Naive thymus-derived CD4-positive, alpha-beta T cell (primary cell): ENCODE data around the gene SOHLH2. TPM values are rescaled to one million over a fixed set of nuclear protein-coding genes. Genes with fewer than 3 reads are reported as not detected.

ENCODE experiments used
- ATAC-seq: fragments of 150-1000 bp; cut with Tn5 transposase; 2 replicates; pipeline ENCODE4 v1.10.0; 2021; ENCODE audit warnings: mild to moderate bottlenecking, moderate library complexity
- CTCF ChIA-PET: fragments of 350-600 bp; sonication (Branson Sonifier 250); formaldehyde crosslinking; loops from one replicate; lab custom pipeline; 2021; ENCODE audit warnings: antibody characterized with exemption; lab: Charles Lee
- POLR2A ChIA-PET: fragments of 350-600 bp; sonication (Branson Sonifier 250); formaldehyde crosslinking; loops from one replicate; lab custom pipeline; 2021; ENCODE audit warnings: antibody characterized with exemption, inconsistent platforms; lab: Charles Lee
- DNase-seq, 9 donors: peaks; one replicate each; pipeline versions ENCODE4 v3.0.0 to v3.0.0-alpha.2; 2020 to 2022; ENCODE audit warnings: mixed read lengths in 1 of 9
- H3K27ac ChIP-seq: one replicate; pipeline ENCODE4 v1.7.0; 2013; ENCODE audit warnings: mild to moderate bottlenecking, low read depth, low read length, moderate library complexity
- H3K27me3 ChIP-seq, 2 donors: one replicate each; pipeline ENCODE4 v1.7.0; 2013; ENCODE audit warnings: low read length in 2 of 2, mild to moderate bottlenecking in 2 of 2, moderate library complexity in 2 of 2; ENCODE audit not compliant: control insufficient read depth in 2 of 2, insufficient read depth in 2 of 2
- H3K36me3 ChIP-seq, 3 experiments: 1 replicate in 2 of 3; 2 replicates in 1 of 3; pipeline ENCODE4 v1.7.0; 2013; ENCODE audit warnings: low read length in 3 of 3, mild to moderate bottlenecking in 3 of 3, moderate library complexity in 1 of 3; ENCODE audit not compliant: insufficient read depth in 3 of 3, control insufficient read depth in 2 of 3
- H3K4me1 ChIP-seq, 2 donors: one replicate each; pipeline ENCODE4 v1.7.0; 2013; ENCODE audit warnings: low read length in 2 of 2, mild to moderate bottlenecking in 2 of 2, moderate library complexity in 1 of 2; ENCODE audit not compliant: control insufficient read depth in 2 of 2, insufficient read depth in 2 of 2
- H3K4me3 ChIP-seq: 2 replicates; pipeline ENCODE4 v1.7.0; 2013; ENCODE audit warnings: mild to moderate bottlenecking, low read length
- H3K9me3 ChIP-seq, 3 experiments: 1 replicate in 2 of 3; 2 replicates in 1 of 3; pipeline ENCODE4 v1.7.0; 2013; ENCODE audit warnings: low read length in 3 of 3; ENCODE audit not compliant: control insufficient read depth in 2 of 3
- H3K27ac Mint-ChIP-seq, 9 donors: one replicate each; pipeline ENCODE4 v1.8.0; 2020 to 2022; ENCODE audit warnings: mixed read lengths in 9 of 9, mild to moderate bottlenecking in 8 of 9, moderate library complexity in 5 of 9, inconsistent platforms in 2 of 9
- H3K27me3 Mint-ChIP-seq, 5 donors: one replicate each; pipeline ENCODE4 v1.8.0; 2021 to 2022; ENCODE audit warnings: mixed read lengths in 5 of 5, mild to moderate bottlenecking in 1 of 5
- H3K36me3 Mint-ChIP-seq, 5 donors: one replicate each; pipeline ENCODE4 v1.8.0; 2020 to 2022; ENCODE audit warnings: mixed read lengths in 5 of 5, mild to moderate bottlenecking in 3 of 5, inconsistent platforms in 1 of 5
- H3K4me1 Mint-ChIP-seq, 7 donors: one replicate each; pipeline ENCODE4 v1.8.0; 2020 to 2022; ENCODE audit warnings: mixed read lengths in 7 of 7, mild to moderate bottlenecking in 3 of 7, inconsistent platforms in 1 of 7
- H3K4me3 Mint-ChIP-seq, 10 donors: one replicate each; pipeline ENCODE4 v1.8.0; 2020 to 2022; ENCODE audit warnings: mild to moderate bottlenecking in 10 of 10, mixed read lengths in 10 of 10, moderate library complexity in 6 of 10, inconsistent platforms in 2 of 10
- H3K9me3 Mint-ChIP-seq, 11 donors: one replicate each; pipeline ENCODE4 v1.8.0; 2020 to 2022; ENCODE audit warnings: mixed read lengths in 11 of 11, mild to moderate bottlenecking in 4 of 11, inconsistent platforms in 1 of 11, moderate library complexity in 1 of 11
- intact Hi-C, 2 donors: fragments of 100-400 bp; cut with micrococcal nuclease; formaldehyde crosslinking; loops; one replicate each; pipeline ENCODE4 v1.15.1; 2023
- polyA plus RNA-seq, 2 donors: library from polyadenylated mRNA; unstranded; fragments of 300-500 nt; fragmentation: Illumina TruSeq; gene quantifications; one replicate each; pipeline ENCODE4 v1.2.3, GENCODE V29; 2021
- total RNA-seq, 6 experiments: library from RNA in 5 of 6; stranded (reverse) in 5 of 6; gene quantifications; 1 replicate in 5 of 6; 2 replicates in 1 of 6; pipeline ENCODE4 v1.2.3 and lab custom pipeline; 2021 to 2026

The SOHLH2 gene
- total RNA-seq (not detected), polyA plus RNA-seq (not detected), total RNA-seq (lab: John Stamatoyannopoulos, UW) (not detected)

- Mint-ChIP-seq H3K9me3 (peaks cover 0 to 10% (median 3%) of the 10 kb centered on the region in 11 donors), H3K27me3 (peaks cover 0 to 21% (median 10%) of the 10 kb centered on the region in 5 donors), H3K27ac (no peak within 1 kb of the TSS), H3K4me3 (no peak within 1 kb of the TSS), H3K36me3 (peaks cover 0 to 6% (median 0%) of the 10 kb centered on the region in 5 donors), H3K4me1 (no peaks in the 10 kb centered on the region)
- DNase-seq (no peak), ATAC-seq (no peak)
- H3K4me3 ChIP-seq = no peak within 1 kb of the TSS
- ChIA-PET CTCF (no interaction called here), POLR2A (no interaction called here)
- H3K9me3 ChIP-seq = no peaks in the 10 kb centered on the region
- H3K27me3 ChIP-seq = no peaks in the 10 kb centered on the region
- no peaks in the 10 kb centered on the region for H3K4me1 ChIP-seq
- no peak within 1 kb of the TSS for H3K27ac ChIP-seq
- H3K36me3 ChIP-seq = no peaks in the 10 kb centered on the region
- intact Hi-C loops = no loop called here
Observed at GRCh38 chr13:36214163-36214921, at the start of gene SOHLH2. TSS of gene SOHLH2 (minus strand) at chr13:36214556. CDS start at chr13:36214526, 30 bp downstream.

- H3K4me3 Mint-ChIP-seq = no peak overlapping the region
- Histone ChIP-seq H3K27ac (no peak overlapping the region), H3K9me3 (no peaks in the 10 kb centered on the region), H3K27me3 (no peaks in the 10 kb centered on the region), H3K4me1 (no peaks in the 10 kb centered on the region), H3K4me3 (no peak overlapping the region), H3K36me3 (no peaks in the 10 kb centered on the region)
- H3K27ac Mint-ChIP-seq = no peak overlapping the region
- no peaks in the 10 kb centered on the region for H3K4me1 Mint-ChIP-seq
- no peaks in the 10 kb centered on the region for H3K36me3 Mint-ChIP-seq
- ChIA-PET POLR2A (no interaction called here), CTCF (no interaction called here)
- no peak for DNase-seq
- intact Hi-C loops = no loop called here
- H3K27me3 Mint-ChIP-seq = peaks cover 0 to 23% (median 6%) of the 10 kb centered on the region in 5 donors
- peaks cover 0 to 3% (median 0%) of the 10 kb centered on the region in 11 donors for H3K9me3 Mint-ChIP-seq
- ATAC-seq = no peak
Observed at GRCh38 chr13:36261976-36262375, 47.6 kb upstream of the SOHLH2 start.

GRCh38 chr13:36261011-36261410, 46.7 kb upstream of the SOHLH2 start:
- no peaks in the 10 kb centered on the region for H3K36me3 Mint-ChIP-seq
- no peaks in the 10 kb centered on the region for H3K36me3 ChIP-seq
- ATAC-seq = no peak
- peaks cover under 1 to 25% (median 7%) of the 10 kb centered on the region in 5 donors for H3K27me3 Mint-ChIP-seq
- no peaks in the 10 kb centered on the region for H3K4me1 Mint-ChIP-seq
- ChIA-PET CTCF (no interaction called here), POLR2A (no interaction called here)
- H3K9me3 Mint-ChIP-seq = peaks cover 0 to 2% (median 0%) of the 10 kb centered on the region in 11 donors
- intact Hi-C loops = no loop called here
- no peak overlapping the region for H3K4me3 ChIP-seq
- no peak overlapping the region for H3K27ac Mint-ChIP-seq
- no peak overlapping the region for H3K27ac ChIP-seq
- no peak overlapping the region for H3K4me3 Mint-ChIP-seq
- no peaks in the 10 kb centered on the region for H3K4me1 ChIP-seq
- DNase-seq = no peak
- no peaks in the 10 kb centered on the region for H3K27me3 ChIP-seq
- H3K9me3 ChIP-seq = no peaks in the 10 kb centered on the region

- POLR2A ChIA-PET = no interaction called here
- DNase-seq = no peak
- H3K9me3 Mint-ChIP-seq = peaks cover 0 to 2% (median 0%) of the 10 kb centered on the region in 11 donors
Observed at GRCh38 chr13:36259361-36260137, 45.2 kb upstream of the SOHLH2 start.

GRCh38 chr13:36258831-36259230, 44.5 kb upstream of the SOHLH2 start:
- H3K9me3 Mint-ChIP-seq = peaks cover 0 to 2% (median 0%) of the 10 kb centered on the region in 11 donors
- H3K27ac ChIP-seq = no peak overlapping the region
- no peak overlapping the region for H3K4me3 ChIP-seq
- intact Hi-C loops = no loop called here
- ChIA-PET CTCF (no interaction called here), POLR2A (no interaction called here)
- ATAC-seq = no peak
- H3K36me3 Mint-ChIP-seq = no peaks in the 10 kb centered on the region
- H3K4me1 ChIP-seq = no peaks in the 10 kb centered on the region
- H3K4me1 Mint-ChIP-seq = no peaks in the 10 kb centered on the region
- no peaks in the 10 kb centered on the region for H3K27me3 ChIP-seq
- H3K4me3 Mint-ChIP-seq = no peak overlapping the region
- H3K36me3 ChIP-seq = no peaks in the 10 kb centered on the region
- peaks cover 2 to 21% (median 12%) of the 10 kb centered on the region in 5 donors for H3K27me3 Mint-ChIP-seq
- no peaks in the 10 kb centered on the region for H3K9me3 ChIP-seq
- DNase-seq = no peak
- H3K27ac Mint-ChIP-seq = no peak overlapping the region

More at GRCh38 chr13:36259361-36260137, 45.2 kb upstream of the SOHLH2 start:
- CTCF ChIA-PET = no interaction called here
- Histone ChIP-seq H3K4me3 (no peak overlapping the region), H3K27ac (no peak overlapping the region), H3K9me3 (no peaks in the 10 kb centered on the region), H3K27me3 (no peaks in the 10 kb centered on the region), H3K36me3 (no peaks in the 10 kb centered on the region), H3K4me1 (no peaks in the 10 kb centered on the region)
- Mint-ChIP-seq H3K27me3 (peaks cover 2 to 27% (median 12%) of the 10 kb centered on the region in 5 donors), H3K27ac (no peak overlapping the region), H3K4me3 (no peak overlapping the region), H3K36me3 (no peaks in the 10 kb centered on the region), H3K4me1 (no peaks in the 10 kb centered on the region)
- intact Hi-C loops = no loop called here
- no peak for ATAC-seq

- CTCF ChIA-PET = no interaction called here
- no peak overlapping the region for H3K4me3 Mint-ChIP-seq
Observed at GRCh38 chr13:36251526-36251925, 37.2 kb upstream of the SOHLH2 start.

More at GRCh38 chr13:36251526-36251925, 37.2 kb upstream of the SOHLH2 start:
- POLR2A ChIA-PET = no interaction called here
- H3K4me1 Mint-ChIP-seq = no peaks in the 10 kb centered on the region
- Histone ChIP-seq H3K27ac (no peak overlapping the region), H3K36me3 (no peaks in the 10 kb centered on the region), H3K27me3 (no peaks in the 10 kb centered on the region), H3K9me3 (no peaks in the 10 kb centered on the region), H3K4me1 (no peaks in the 10 kb centered on the region), H3K4me3 (no peak overlapping the region)
- no peak for ATAC-seq
- peaks cover 0 to 6% (median 0%) of the 10 kb centered on the region in 11 donors for H3K9me3 Mint-ChIP-seq
- no peak for DNase-seq
- intact Hi-C loops = no loop called here
- H3K27ac Mint-ChIP-seq = no peak overlapping the region
- H3K36me3 Mint-ChIP-seq = no peaks in the 10 kb centered on the region
- H3K27me3 Mint-ChIP-seq = peaks cover 0 to 19% (median 12%) of the 10 kb centered on the region in 5 donors
